Measurements from ENCODE around the gene THRAP3. TPM values are rescaled to one million over a fixed set of nuclear protein-coding genes. Genes with fewer than 3 reads are reported as not detected.

THRAP3 gene
- total and polyA plus RNA-seq, 2 experiments from 2014 or later = 127 to 161 TPM

- TF ChIP-seq ZNF462 (CRISPR knock-in tag; IDR thresholded peaks at IDR 0.05) = no peak
Observed at GRCh38 chr1:36276688-36277087, 52.4 kb downstream of the THRAP3 start (continued).

- Histone ChIP-seq H3K36me3 (ENCODE audit: insufficient read depth) (peaks cover 6% of the 10 kb centered on the region; the same call in 1 of the 2 replicates), H3K4me3 (no peak overlapping the region), H3K4me1 (ENCODE audit: insufficient read depth) (no peaks in the 10 kb centered on the region), H3K4me2 (no peak overlapping the region), H2AFZ (no peak overlapping the region), H3K27ac (ENCODE audit: low read depth) (0 out of 2 replicates have a peak overlapping the region, but pooled peaks have one; percentile 1), H3K27me3 (ENCODE audit: insufficient read depth) (no peaks in the 10 kb centered on the region), H3F3A (replicated peaks; ENCODE audit: low read depth) (peaks cover 7% of the 10 kb centered on the region), H3K79me2 (replicated peaks; ENCODE audit: insufficient read depth) (peaks cover 67% of the 10 kb centered on the region), H3K9me2 (ENCODE audit: insufficient read depth) (no peaks in the 10 kb centered on the region), H4K20me1 (replicated peaks; ENCODE audit: insufficient read depth) (peaks cover 36% of the 10 kb centered on the region)
- H3K36me3 Mint-ChIP-seq (ENCODE audit: low read depth) = peaks cover 25% of the 10 kb centered on the region
- peaks cover 4% of the 10 kb centered on the region for H3K27me3 Mint-ChIP-seq (ENCODE audit: insufficient read depth, low read depth, poor library complexity)
- no peak for ATAC-seq
- H3K4me1 Mint-ChIP-seq = no peaks in the 10 kb centered on the region
- no peak overlapping the region for H3K4me3 Mint-ChIP-seq
- no peak for DNase-seq (ENCODE audit: low spot score)
- H3K27ac Mint-ChIP-seq = no peak overlapping the region
- no peaks in the 10 kb centered on the region for H3K9me3 Mint-ChIP-seq
- TF ChIP-seq ETS1 (IDR thresholded peaks at IDR 0.05) (no peak), ZNF331 (CRISPR knock-in tag; IDR thresholded peaks at IDR 0.05; ENCODE audit: low read depth) (no peak), JUNB (IDR thresholded peaks at IDR 0.05; ENCODE audit: unreplicated experiment) (no peak), POLR2AphosphoS5 (IDR thresholded peaks at IDR 0.05; ENCODE audit: low read depth) (no peak), STAT1 (IDR thresholded peaks at IDR 0.05; ENCODE audit: unreplicated experiment) (no peak), EZH2phosphoT487 (IDR thresholded peaks at IDR 0.05; ENCODE audit: unreplicated experiment) (no peak), REST (IDR thresholded peaks at IDR 0.05; ENCODE audit: unreplicated experiment) (no peak)
Observed at GRCh38 chr1:36279110-36279788, 55.0 kb downstream of the THRAP3 start.
